Astrocyte of the cerebellum (primary cell): ENCODE measurements around the gene FRMD5.

ENCODE experiments used
- DNase-seq: peaks from one replicate; pipeline ENCODE4 v3.0.0-alpha.2; 2011; ENCODE audit warnings: low read depth
- H3K4me3 ChIP-seq: 2 replicates; pipeline ENCODE4 v1.5.1; 2011; ENCODE audit warnings: mild to moderate bottlenecking, low read depth, low read length, moderate library complexity
- in situ Hi-C: cut with HindIII; loops from 2 replicates; pipeline ENCODE4 v1.10.0; 2017; ENCODE audit warnings: low sequenced_read_pairs
- TF ChIP-seq, protein P1 (sequence below): IDR thresholded peaks from 2 replicates; pipeline ENCODE4 v1.5.1; 2012; ENCODE audit warnings: low read length, low read depth, moderate library complexity, mild to moderate bottlenecking; ENCODE audit errors: missing control alignments

The FRMD5 gene

DNA sequence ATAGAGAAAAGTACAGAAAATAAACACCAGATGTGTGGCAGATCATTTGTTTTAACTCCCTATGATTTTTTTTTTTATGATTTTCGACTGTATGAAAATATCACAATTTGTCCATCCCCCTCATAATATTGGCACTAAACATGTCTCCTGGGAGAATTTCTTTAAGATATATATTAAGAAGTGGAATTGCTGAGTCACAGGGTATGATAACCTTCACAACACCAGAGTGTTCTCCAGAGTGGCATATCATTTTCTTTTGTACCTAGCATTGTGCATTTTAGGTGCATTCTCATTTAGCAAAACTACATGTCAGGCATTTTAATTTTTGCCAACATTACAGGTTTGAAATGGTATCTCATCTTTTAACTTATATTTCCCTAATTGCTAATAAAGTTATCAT is 170.9 kb downstream of the FRMD5 start:
- in situ Hi-C loops = no loop called here
- TF ChIP-seq, protein P1, sequence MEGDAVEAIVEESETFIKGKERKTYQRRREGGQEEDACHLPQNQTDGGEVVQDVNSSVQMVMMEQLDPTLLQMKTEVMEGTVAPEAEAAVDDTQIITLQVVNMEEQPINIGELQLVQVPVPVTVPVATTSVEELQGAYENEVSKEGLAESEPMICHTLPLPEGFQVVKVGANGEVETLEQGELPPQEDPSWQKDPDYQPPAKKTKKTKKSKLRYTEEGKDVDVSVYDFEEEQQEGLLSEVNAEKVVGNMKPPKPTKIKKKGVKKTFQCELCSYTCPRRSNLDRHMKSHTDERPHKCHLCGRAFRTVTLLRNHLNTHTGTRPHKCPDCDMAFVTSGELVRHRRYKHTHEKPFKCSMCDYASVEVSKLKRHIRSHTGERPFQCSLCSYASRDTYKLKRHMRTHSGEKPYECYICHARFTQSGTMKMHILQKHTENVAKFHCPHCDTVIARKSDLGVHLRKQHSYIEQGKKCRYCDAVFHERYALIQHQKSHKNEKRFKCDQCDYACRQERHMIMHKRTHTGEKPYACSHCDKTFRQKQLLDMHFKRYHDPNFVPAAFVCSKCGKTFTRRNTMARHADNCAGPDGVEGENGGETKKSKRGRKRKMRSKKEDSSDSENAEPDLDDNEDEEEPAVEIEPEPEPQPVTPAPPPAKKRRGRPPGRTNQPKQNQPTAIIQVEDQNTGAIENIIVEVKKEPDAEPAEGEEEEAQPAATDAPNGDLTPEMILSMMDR = no peak
- H3K4me3 ChIP-seq = no peak overlapping the region
- DNase-seq = no peak

DNA sequence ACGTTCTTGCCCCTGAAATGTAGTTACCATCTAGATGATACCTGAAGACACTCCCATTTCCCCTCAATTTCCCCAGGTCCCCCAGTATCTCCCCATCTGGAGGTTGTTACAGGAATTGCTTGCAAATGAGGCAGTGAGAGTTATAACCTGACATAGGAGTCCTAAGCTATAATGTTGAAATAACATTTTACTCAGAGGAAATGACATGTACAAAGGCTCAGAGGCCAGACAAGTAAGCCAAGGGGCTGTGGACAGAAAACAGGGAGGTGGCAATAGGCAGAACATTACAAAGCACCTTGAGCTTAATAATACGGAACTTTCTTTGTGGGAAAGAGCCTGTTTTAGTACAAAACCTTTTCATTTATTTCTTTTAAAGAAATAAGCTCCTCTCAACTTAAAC is 171.9 kb downstream of the FRMD5 start:
- in situ Hi-C loops = no loop called here
- DNase-seq = no peak
- no peak overlapping the region for H3K4me3 ChIP-seq
- TF ChIP-seq, protein P1 = no peak

DNA sequence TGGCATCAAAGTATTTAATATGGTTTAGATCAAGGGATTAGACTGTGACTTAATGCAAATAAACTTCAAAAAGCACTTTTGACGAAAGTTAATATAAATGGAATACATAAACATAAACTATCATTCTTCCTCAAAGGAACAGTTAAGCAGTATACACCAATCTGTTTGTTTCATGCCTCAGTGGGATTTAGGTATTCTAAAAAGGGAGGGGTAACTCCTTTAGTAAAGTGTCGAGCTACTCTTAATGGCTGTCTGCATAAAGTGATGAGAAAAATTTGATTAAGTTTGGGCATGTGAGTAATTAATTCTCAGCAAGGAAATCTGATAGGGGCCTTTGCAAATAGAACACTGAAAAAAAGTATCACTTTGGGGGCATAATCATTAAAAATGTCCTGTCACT is 176.9 kb downstream of the FRMD5 start:
- TF ChIP-seq, protein P1 = no peak
- no peak overlapping the region for H3K4me3 ChIP-seq
- in situ Hi-C loops = no loop called here
- DNase-seq = no peak

DNA sequence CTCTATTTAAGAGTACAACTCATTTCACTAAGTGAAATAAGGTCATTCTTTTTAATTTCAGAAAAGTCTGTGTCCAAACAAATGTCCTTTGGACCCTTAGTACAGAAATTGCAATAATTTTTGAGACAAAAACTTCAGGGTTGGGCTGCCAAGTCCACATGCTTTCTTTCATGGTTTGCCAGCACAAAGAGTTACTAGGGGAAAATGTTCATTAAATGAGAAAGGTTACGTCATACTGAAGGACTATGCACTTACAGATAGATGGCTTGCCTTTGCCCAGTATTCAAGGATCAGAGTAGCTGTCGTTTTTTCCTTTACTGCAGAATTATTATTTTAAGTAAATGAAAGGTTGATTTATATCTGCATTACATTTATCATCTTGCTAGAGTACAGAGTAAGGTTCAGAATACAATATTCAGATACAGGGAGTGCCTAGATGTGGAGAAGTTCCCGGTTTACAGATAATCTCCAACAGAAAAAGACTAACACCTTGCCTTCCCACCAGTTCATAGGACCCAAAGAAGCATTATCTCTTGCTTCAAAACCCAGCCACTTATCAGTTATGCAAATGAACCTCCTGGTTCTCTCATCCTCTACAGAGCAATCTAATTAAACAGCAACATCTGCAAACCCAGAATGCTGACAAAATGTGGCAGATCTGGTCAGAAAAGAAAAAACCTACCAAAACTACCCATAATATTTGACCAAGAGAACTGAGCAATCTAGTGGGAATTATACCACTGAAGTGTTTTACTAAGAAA is 179.3 kb downstream of the FRMD5 start:
- TF ChIP-seq, protein P1 = no peak
- H3K4me3 ChIP-seq = no peak overlapping the region
- in situ Hi-C loops = no loop called here
- no peak for DNase-seq

DNA sequence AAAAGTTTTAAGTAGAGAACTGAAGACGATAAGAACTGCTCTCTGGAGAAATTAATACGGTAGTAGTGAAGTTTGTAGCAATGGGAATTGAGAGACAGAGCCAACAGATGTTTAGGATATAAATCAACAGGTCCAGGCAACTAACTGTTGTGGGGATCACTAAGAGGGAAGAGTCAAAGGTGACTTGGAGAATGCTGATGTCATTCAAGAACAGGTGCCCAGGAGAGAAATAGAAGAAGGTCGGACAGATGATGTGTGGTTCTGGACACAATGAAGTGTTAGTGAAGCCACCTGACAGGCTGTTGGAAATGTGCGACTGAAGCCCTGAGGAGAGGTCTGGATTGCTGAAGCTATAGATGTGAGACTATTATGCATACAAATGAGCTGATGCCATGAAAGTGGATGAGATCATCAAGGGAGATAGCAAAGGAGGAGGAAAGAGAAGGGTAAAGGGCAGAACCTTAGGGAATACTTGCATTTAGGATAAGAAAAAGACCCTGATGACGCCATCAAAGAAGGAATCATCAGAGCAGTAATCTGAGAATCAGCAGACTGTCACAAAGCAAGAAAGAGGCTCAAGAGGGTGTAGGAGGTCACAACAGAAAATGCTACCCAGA is 183.7 kb downstream of the FRMD5 start:
- no peak for DNase-seq
- no peak overlapping the region for H3K4me3 ChIP-seq
- TF ChIP-seq, protein P1 = no peak
- in situ Hi-C loops = no loop called here

DNA sequence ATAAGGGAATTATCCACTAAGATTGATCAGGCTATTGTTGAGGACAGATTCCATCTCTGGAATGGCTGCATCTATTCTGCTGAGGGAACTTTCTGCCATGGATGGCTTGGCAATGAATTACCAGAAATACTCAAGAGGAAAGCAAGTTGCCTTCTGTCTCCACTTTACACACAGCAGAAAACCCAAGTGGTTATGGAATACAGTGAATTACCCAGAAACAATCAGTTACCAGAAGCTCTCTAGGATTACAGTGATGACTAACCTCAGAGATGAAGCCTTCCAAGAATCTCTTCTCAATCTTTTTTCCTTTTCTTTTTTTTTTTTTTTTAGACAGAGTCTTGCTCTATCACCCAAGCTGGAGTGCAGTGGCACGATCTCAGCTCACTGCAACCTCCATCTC is 185.0 kb downstream of the FRMD5 start:
- in situ Hi-C loops = no loop called here
- peak; percentile 52 for DNase-seq
- no peak overlapping the region for H3K4me3 ChIP-seq
- TF ChIP-seq, protein P1 = no peak
